Dendritic cell treated with granulocyte-macrophage colony-stimulating factor and Interleukin-4, amounts not matched to agents 40 ng/mL and 50 ng/mL, for 4 days (primary cell): ENCODE results near the gene SUSD6.
"Not testable (repeated sequence)": the region's sequence is repeated elsewhere in the genome, so short reads cannot be mapped to it uniquely, and the experiment has no call there.

Source experiments
- H3K27ac Mint-ChIP-seq: one replicate; pipeline ENCODE4 v1.8.0; 2022; ENCODE audit warnings: mild to moderate bottlenecking, mixed read lengths
- H3K27me3 Mint-ChIP-seq: one replicate; pipeline ENCODE4 v1.8.0; 2022; ENCODE audit warnings: mild to moderate bottlenecking, mixed read lengths
- H3K36me3 Mint-ChIP-seq: one replicate; pipeline ENCODE4 v1.8.0; 2022; ENCODE audit warnings: low read depth, mixed read lengths
- H3K4me1 Mint-ChIP-seq: one replicate; pipeline ENCODE4 v1.8.0; 2022; ENCODE audit warnings: low read depth, mixed read lengths
- H3K4me3 Mint-ChIP-seq: one replicate; pipeline ENCODE4 v1.8.0; 2022; ENCODE audit warnings: mild to moderate bottlenecking, moderate library complexity, mixed read lengths
- H3K9me3 Mint-ChIP-seq: one replicate; pipeline ENCODE4 v1.8.0; 2022; ENCODE audit warnings: mixed read lengths
- intact Hi-C: fragments of 100-400 bp; cut with micrococcal nuclease; formaldehyde crosslinking; loops from one replicate; pipeline ENCODE4 v1.15.0; 2022

SUSD6 gene

GRCh38 chr14:69727860-69728259 is 116.5 kb downstream of the SUSD6 start:
- Mint-ChIP-seq H3K27me3 (peaks cover 4% of the 10 kb centered on the region), H3K9me3 (no peaks in the 10 kb centered on the region), H3K4me1 (peaks cover 47% of the 10 kb centered on the region), H3K27ac (peak overlapping the region; percentile 70), H3K4me3 (peak overlapping the region; percentile 47), H3K36me3 (no peaks in the 10 kb centered on the region)
- intact Hi-C loops = loop anchor here (1.0 to 5.0 kb wide), 3 partner anchors 39 to 125 kb away; partner anchors contain the start of gene SRSF5

- H3K4me3 Mint-ChIP-seq, H3K27ac Mint-ChIP-seq, H3K36me3 Mint-ChIP-seq, H3K9me3 Mint-ChIP-seq, intact Hi-C loops: not testable (repeated sequence)
- Mint-ChIP-seq H3K27me3 (peaks cover 15% of the 10 kb centered on the region), H3K4me1 (peaks cover 23% of the 10 kb centered on the region)
These were observed 120.7 kb downstream of the SUSD6 start for GRCh38 chr14:69731919-69732598.

- H3K36me3 Mint-ChIP-seq, H3K9me3 Mint-ChIP-seq, H3K4me3 Mint-ChIP-seq, H3K27ac Mint-ChIP-seq, intact Hi-C loops, H3K4me1 Mint-ChIP-seq: not testable (repeated sequence)
- peaks cover 15% of the 10 kb centered on the region for H3K27me3 Mint-ChIP-seq
These were observed 125.0 kb downstream of the SUSD6 start for GRCh38 chr14:69736405-69736804.

- Mint-ChIP-seq H3K27me3 (peaks cover 1% of the 10 kb centered on the region), H3K4me3 (no peak overlapping the region), H3K4me1 (no peaks in the 10 kb centered on the region), H3K36me3 (no peaks in the 10 kb centered on the region), H3K27ac (no peak overlapping the region), H3K9me3 (peaks cover 8% of the 10 kb centered on the region)
- intact Hi-C loops = no loop called here
These were observed 129.7 kb downstream of the SUSD6 start for GRCh38 chr14:69741055-69741454.

GRCh38 chr14:69749956-69750355 is 138.6 kb downstream of the SUSD6 start:
- H3K36me3 Mint-ChIP-seq = no peaks in the 10 kb centered on the region
- no peak overlapping the region for H3K4me3 Mint-ChIP-seq
- H3K27ac Mint-ChIP-seq = no peak overlapping the region
- H3K9me3 Mint-ChIP-seq = no peaks in the 10 kb centered on the region
- H3K27me3 Mint-ChIP-seq = no peaks in the 10 kb centered on the region
- intact Hi-C loops = no loop called here
- peaks cover 11% of the 10 kb centered on the region for H3K4me1 Mint-ChIP-seq

- Mint-ChIP-seq H3K27me3 (no peaks in the 10 kb centered on the region), H3K9me3 (no peaks in the 10 kb centered on the region), H3K4me3 (no peak overlapping the region), H3K4me1 (peaks cover 17% of the 10 kb centered on the region), H3K36me3 (no peaks in the 10 kb centered on the region), H3K27ac (no peak overlapping the region)
- intact Hi-C loops = no loop called here
These were observed 139.1 kb downstream of the SUSD6 start for GRCh38 chr14:69750495-69750894.

GRCh38 chr14:69752773-69753172 is 141.4 kb downstream of the SUSD6 start:
- H3K4me1 Mint-ChIP-seq = peaks cover 19% of the 10 kb centered on the region
- no peaks in the 10 kb centered on the region for H3K36me3 Mint-ChIP-seq
- intact Hi-C loops = no loop called here
- no peak overlapping the region for H3K4me3 Mint-ChIP-seq
- no peak overlapping the region for H3K27ac Mint-ChIP-seq
- H3K9me3 Mint-ChIP-seq = no peaks in the 10 kb centered on the region
- H3K27me3 Mint-ChIP-seq = no peaks in the 10 kb centered on the region

GRCh38 chr14:69753860-69754259 is 142.5 kb downstream of the SUSD6 start:
- no peak overlapping the region for H3K4me3 Mint-ChIP-seq
- no peaks in the 10 kb centered on the region for H3K36me3 Mint-ChIP-seq
- H3K27me3 Mint-ChIP-seq = no peaks in the 10 kb centered on the region
- H3K4me1 Mint-ChIP-seq = peaks cover 26% of the 10 kb centered on the region
- intact Hi-C loops = no loop called here
- H3K9me3 Mint-ChIP-seq = no peaks in the 10 kb centered on the region
- peak overlapping the region; percentile 2 for H3K27ac Mint-ChIP-seq

- Mint-ChIP-seq H3K27ac (no peak overlapping the region), H3K4me1 (peaks cover 26% of the 10 kb centered on the region), H3K36me3 (no peaks in the 10 kb centered on the region), H3K27me3 (no peaks in the 10 kb centered on the region), H3K9me3 (no peaks in the 10 kb centered on the region), H3K4me3 (no peak overlapping the region)
- intact Hi-C loops = no loop called here
These were observed 143.1 kb downstream of the SUSD6 start for GRCh38 chr14:69754487-69754886.

GRCh38 chr14:69755296-69755695 is 143.9 kb downstream of the SUSD6 start:
- no peak overlapping the region for H3K4me3 Mint-ChIP-seq
- H3K4me1 Mint-ChIP-seq = peaks cover 26% of the 10 kb centered on the region
- H3K27ac Mint-ChIP-seq = no peak overlapping the region
- no peaks in the 10 kb centered on the region for H3K27me3 Mint-ChIP-seq
- H3K9me3 Mint-ChIP-seq = no peaks in the 10 kb centered on the region
- intact Hi-C loops = no loop called here
- no peaks in the 10 kb centered on the region for H3K36me3 Mint-ChIP-seq

GRCh38 chr14:69755784-69756183 is 144.4 kb downstream of the SUSD6 start:
- no peaks in the 10 kb centered on the region for H3K9me3 Mint-ChIP-seq
- intact Hi-C loops = no loop called here
- H3K4me3 Mint-ChIP-seq = no peak overlapping the region
- no peaks in the 10 kb centered on the region for H3K36me3 Mint-ChIP-seq
- no peak overlapping the region for H3K27ac Mint-ChIP-seq
- H3K27me3 Mint-ChIP-seq = no peaks in the 10 kb centered on the region
- H3K4me1 Mint-ChIP-seq = peaks cover 29% of the 10 kb centered on the region

GRCh38 chr14:69756298-69756697 is 144.9 kb downstream of the SUSD6 start:
- intact Hi-C loops = no loop called here
- Mint-ChIP-seq H3K27me3 (no peaks in the 10 kb centered on the region), H3K4me3 (no peak overlapping the region), H3K9me3 (no peaks in the 10 kb centered on the region), H3K36me3 (no peaks in the 10 kb centered on the region), H3K27ac (no peak overlapping the region), H3K4me1 (peaks cover 34% of the 10 kb centered on the region)

- Mint-ChIP-seq H3K4me1 (peaks cover 24% of the 10 kb centered on the region), H3K27me3 (no peaks in the 10 kb centered on the region), H3K4me3 (no peak overlapping the region), H3K27ac (peak overlapping the region; percentile 35), H3K36me3 (peaks cover 7% of the 10 kb centered on the region), H3K9me3 (peaks cover 13% of the 10 kb centered on the region)
- intact Hi-C loops = no loop called here
These were observed 149.4 kb downstream of the SUSD6 start for GRCh38 chr14:69760810-69761209.

- Mint-ChIP-seq H3K36me3 (peaks cover 32% of the 10 kb centered on the region), H3K4me3 (no peak overlapping the region), H3K4me1 (peaks cover 40% of the 10 kb centered on the region), H3K27me3 (no peaks in the 10 kb centered on the region), H3K27ac (peak overlapping the region; percentile 72), H3K9me3 (peaks cover 13% of the 10 kb centered on the region)
- intact Hi-C loops = no loop called here
These were observed 152.5 kb downstream of the SUSD6 start for GRCh38 chr14:69763761-69764510.
